IMR-90 (cell line): ENCODE measurements around the gene TMEM247. TPM values are rescaled to one million over a fixed set of nuclear protein-coding genes. Genes with fewer than 3 reads are reported as not detected.

Source experiments
- ATAC-seq: fragments of 200-7000 bp; cut with Tn5 transposase; 2 replicates; pipeline ENCODE4 v1.9.1; 2020; ENCODE audit warnings: low read depth, mild to moderate bottlenecking, moderate library complexity
- BruUV-seq: library from RNA; stranded (reverse); fragments of 400-500 nt; replicated peaks from 2 replicates; lab custom pipeline; 2021; lab: Mats Ljungman, UMichigan
- CTCF ChIA-PET: fragments of 300-600 bp; formaldehyde crosslinking; extraction: SDS; loops from one replicate; lab custom pipeline; 2021; ENCODE audit warnings: antibody characterized with exemption; lab: Yijun Ruan, JAX
- POLR2A ChIA-PET: fragments of 300-600 bp; sonication (Branson Sonifier 250); formaldehyde crosslinking; loops from one replicate; lab custom pipeline; 2022; ENCODE audit warnings: antibody characterized with exemption; ENCODE audit not compliant: unreplicated experiment; lab: Charles Lee
- DNase-seq: peaks from one replicate; pipeline ENCODE4 v3.0.0; 2013
- H2AFZ ChIP-seq: replicated peaks from 2 replicates; pipeline ENCODE3; 2013; ENCODE audit warnings: low read length, mild to moderate bottlenecking; ENCODE audit not compliant: poor library complexity
- H2AK5ac ChIP-seq: 2 replicates; pipeline ENCODE4 v1.6.1; 2013; ENCODE audit warnings: low read depth, low read length, inconsistent platforms
- H2AK9ac ChIP-seq: replicated peaks from 2 replicates; pipeline ENCODE3; 2013; ENCODE audit warnings: mild to moderate bottlenecking, low read depth, low read length, moderate library complexity; ENCODE audit not compliant: poor library complexity
- H2BK120ac ChIP-seq: 2 replicates; pipeline ENCODE4 v1.6.1; 2013; ENCODE audit warnings: low read depth, low read length, inconsistent platforms
- H2BK15ac ChIP-seq: 3 replicates; pipeline ENCODE4 v1.6.1; 2013; ENCODE audit warnings: low read depth, low read length, inconsistent platforms
- H2BK20ac ChIP-seq: 2 replicates; pipeline ENCODE4 v1.6.1; 2013; ENCODE audit warnings: low read depth, mild to moderate bottlenecking, inconsistent platforms, low read length, moderate library complexity
- H2BK5ac ChIP-seq: 2 replicates; pipeline ENCODE4 v1.6.1; 2013; ENCODE audit warnings: mild to moderate bottlenecking, low read depth, low read length, inconsistent platforms; ENCODE audit not compliant: poor library complexity, severe bottlenecking
- H3K14ac ChIP-seq: replicated peaks from 2 replicates; pipeline ENCODE4 v1.6.1; 2013; ENCODE audit warnings: low read depth, low read length, inconsistent platforms
- H3K18ac ChIP-seq: 2 replicates; pipeline ENCODE4 v1.6.1; 2013; ENCODE audit warnings: low read depth, low read length, control low read depth
- H3K23ac ChIP-seq: 2 replicates; pipeline ENCODE4 v1.6.1; 2013; ENCODE audit warnings: low read depth, low read length, inconsistent platforms
- H3K27ac ChIP-seq: 2 replicates; pipeline ENCODE4 v1.5.1; 2013; ENCODE audit warnings: mild to moderate bottlenecking, control low read depth, low read length; ENCODE audit not compliant: insufficient read depth
- H3K27me3 ChIP-seq: 2 replicates; pipeline ENCODE4 v1.6.1; 2013; ENCODE audit warnings: low read length; ENCODE audit not compliant: control insufficient read depth, insufficient read depth
- H3K36me3 ChIP-seq: 2 replicates; pipeline ENCODE4 v1.6.1; 2013; ENCODE audit warnings: low read length, mixed read lengths; ENCODE audit not compliant: control insufficient read depth, insufficient read depth
- H3K4ac ChIP-seq: 2 replicates; pipeline ENCODE4 v1.6.1; 2013; ENCODE audit warnings: low read depth, low read length, inconsistent platforms
- H3K4me1 ChIP-seq: 2 replicates; pipeline ENCODE4 v1.6.1; 2013; ENCODE audit warnings: low read length, mixed read lengths; ENCODE audit not compliant: control insufficient read depth, insufficient read depth
- H3K4me2 ChIP-seq: 2 replicates; pipeline ENCODE4 v1.6.1; 2013; ENCODE audit warnings: low read depth, mild to moderate bottlenecking, control low read depth, low read length, moderate library complexity
- H3K4me3 ChIP-seq: 2 replicates; pipeline ENCODE4 v1.5.1; 2013; ENCODE audit warnings: low read depth, mild to moderate bottlenecking, control low read depth, low read length, moderate library complexity; ENCODE audit not compliant: insufficient read depth
- H3K56ac ChIP-seq: 2 replicates; pipeline ENCODE4 v1.6.1; 2013; ENCODE audit warnings: low read length, inconsistent platforms; ENCODE audit not compliant: insufficient read depth; ENCODE audit errors: extremely low read depth
- H3K79me1 ChIP-seq, 2 experiments: 2 replicates each; pipeline ENCODE4 v1.6.1; 2013; ENCODE audit warnings: low read length in 2 of 2, inconsistent platforms in 1 of 2, low read depth in 1 of 2
- H3K9ac ChIP-seq: 2 replicates; pipeline ENCODE4 v1.6.1; 2013; ENCODE audit warnings: low read depth, low read length, control low read depth
- H3K9me1 ChIP-seq: 2 replicates; pipeline ENCODE4 v1.6.1; 2013; ENCODE audit warnings: low read length, inconsistent platforms; ENCODE audit not compliant: insufficient read depth
- H3K9me3 ChIP-seq: 2 replicates; pipeline ENCODE4 v1.6.1; 2013; ENCODE audit warnings: low read length; ENCODE audit not compliant: control insufficient read depth, insufficient read depth
- H4K20me1 ChIP-seq: 2 replicates; pipeline ENCODE4 v1.6.1; 2013; ENCODE audit warnings: low read length, inconsistent platforms; ENCODE audit not compliant: insufficient read depth
- H4K5ac ChIP-seq: 2 replicates; pipeline ENCODE4 v1.6.1; 2013; ENCODE audit warnings: mild to moderate bottlenecking, low read depth, low read length, control low read depth
- H4K8ac ChIP-seq, 2 experiments: 2 replicates each; pipeline ENCODE4 v1.6.1; 2013; ENCODE audit warnings: low read depth in 2 of 2, low read length in 2 of 2, control low read depth in 1 of 2, inconsistent platforms in 1 of 2
- H4K91ac ChIP-seq: 2 replicates; pipeline ENCODE4 v1.6.1; 2013; ENCODE audit warnings: low read depth, low read length, inconsistent platforms; ENCODE audit not compliant: insufficient read depth
- SMC3 ChIP-seq: fragments of 150-350 bp; IDR thresholded peaks from 2 replicates; pipeline ENCODE4 v1.6.1; 2016; ENCODE audit warnings: low read depth, mild to moderate bottlenecking, antibody characterized with exemption, low read length, moderate library complexity
- WGBS, 2 experiments: methylation state at CpG; one replicate each; pipeline versions ENCODE4 v1.1.5 to v1.1.7; 2013; ENCODE audit warnings: missing lambda C conversion rate in 2 of 2; ENCODE audit not compliant: insufficient read length in 1 of 2; ENCODE audit errors: extremely low coverage in 2 of 2; 5-methylcytosine and 5-hydroxymethylcytosine counted together
- dilution Hi-C: fragments of 300-500 bp; cut with HindIII; formaldehyde crosslinking; loops from one replicate; pipeline ENCODE4 v1.14.3; 2018; ENCODE audit warnings: low sequenced_read_pairs; ENCODE audit not compliant: unreplicated experiment
- in situ Hi-C: fragments of 300-500 bp; cut with MboI; formaldehyde crosslinking; loops from 3 replicates; pipeline ENCODE4 v1.14.3; 2019; ENCODE audit warnings: low sequenced_read_pairs, inconsistent platforms, mixed read lengths
- intact Hi-C: fragments of 100-400 bp; cut with micrococcal nuclease; formaldehyde crosslinking; loops from 2 replicates; pipeline ENCODE4 v1.10.0; 2022
- polyA plus RNA-seq, 3 experiments: library from polyadenylated mRNA; depleted of rRNA; stranded (reverse); fragments of >200 nt; gene quantifications; 2 replicates each; pipeline ENCODE4 v1.2.3, GENCODE V29; 2012; ENCODE audit warnings: low replicate concordance in 1 of 3
- total RNA-seq: library from RNA; depleted of rRNA; stranded (reverse); fragments of >200 nt; gene quantifications from 2 replicates; pipeline ENCODE4 v1.2.3, GENCODE V29; 2012
- TF ChIP-seq, protein P1 (sequence below): fragments of 150-350 bp; IDR thresholded peaks from 2 replicates; pipeline ENCODE4 v1.6.1; 2017; ENCODE audit warnings: mild to moderate bottlenecking, antibody characterized with exemption, low read length, low read depth

TMEM247 gene
- total and polyA plus RNA-seq, 2 of the 4 experiments (the other 2 are of a cell fraction): not detected

DNA sequence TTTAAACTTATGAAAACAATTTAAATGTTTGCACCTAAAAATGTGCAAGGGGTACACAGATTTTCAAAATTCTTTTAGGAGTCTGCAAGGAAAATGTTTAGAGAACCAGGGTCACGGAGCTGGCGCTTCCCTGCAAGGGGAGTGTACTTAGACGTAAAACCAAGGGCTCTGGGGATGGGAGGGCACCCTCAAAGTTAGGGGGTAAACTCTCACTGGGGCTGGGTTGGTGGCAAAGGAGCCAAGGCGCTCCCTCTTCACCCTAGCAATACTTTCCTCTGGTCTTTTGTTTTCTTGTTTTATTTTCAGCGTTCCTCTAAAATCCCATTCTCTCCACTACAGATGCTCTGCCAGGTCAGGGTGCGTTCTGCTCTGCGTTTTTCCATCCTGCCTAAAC, 20.0 kb downstream of the TMEM247 start:
- CTCF ChIA-PET: no interaction called here
- dilution Hi-C loops (no loop called here), intact Hi-C loops (no loop called here), in situ Hi-C loops (no loop called here)
- POLR2A ChIA-PET: no interaction called here
- Histone ChIP-seq H3K9me3 (no peaks in the 10 kb centered on the region), H2BK20ac (peak overlapping the region; percentile 39; the same call in 1 of the 2 replicates), H3K4me3 (peak overlapping the region; percentile 59), H4K91ac (peak overlapping the region; percentile 44), H3K18ac (no peak overlapping the region), H3K36me3 (no peaks in the 10 kb centered on the region), H3K9ac (peak overlapping the region; percentile 56), H2AK5ac (peak overlapping the region; percentile 56; the same call in 1 of the 2 replicates), H3K27ac (peak overlapping the region; percentile 58), H3K23ac (peak overlapping the region; percentile 91; the same call in 1 of the 2 replicates), H3K4me1 (peaks cover 7% of the 10 kb centered on the region), H2BK15ac (peak overlapping the region; percentile 29; the same call in 2 of the 3 replicates), H3K4me2 (peak overlapping the region; percentile 88), H3K9me1 (peaks cover 11% of the 10 kb centered on the region; the same call in 1 of the 2 replicates), H3K79me1 (peaks cover 0 to 4% of the 10 kb centered on the region in 2 experiments; a peak in 1 of 4 replicates), H4K8ac (peak overlapping the region; percentile 43 to 62; a peak in 2 of 4 replicates), H3K4ac (peak overlapping the region; percentile 85), H2BK5ac (peak overlapping the region; percentile 9), H4K5ac (peak overlapping the region; percentile 1; the same call in 1 of the 2 replicates), H3K27me3 (no peaks in the 10 kb centered on the region), H2AFZ (peak overlapping the region; percentile 87), H4K20me1 (no peaks in the 10 kb centered on the region), H2BK120ac (peak overlapping the region; percentile 79), H3K56ac (peak overlapping the region; percentile 61; the same call in 1 of the 2 replicates), H2AK9ac (peak overlapping the region; percentile 79), H3K14ac (peak overlapping the region; percentile 93)
- no TSS peak for BruUV-seq
- TF ChIP-seq SMC3: no peak
- TF ChIP-seq, protein P1, sequence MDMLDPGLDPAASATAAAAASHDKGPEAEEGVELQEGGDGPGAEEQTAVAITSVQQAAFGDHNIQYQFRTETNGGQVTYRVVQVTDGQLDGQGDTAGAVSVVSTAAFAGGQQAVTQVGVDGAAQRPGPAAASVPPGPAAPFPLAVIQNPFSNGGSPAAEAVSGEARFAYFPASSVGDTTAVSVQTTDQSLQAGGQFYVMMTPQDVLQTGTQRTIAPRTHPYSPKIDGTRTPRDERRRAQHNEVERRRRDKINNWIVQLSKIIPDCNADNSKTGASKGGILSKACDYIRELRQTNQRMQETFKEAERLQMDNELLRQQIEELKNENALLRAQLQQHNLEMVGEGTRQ: no peak
- DNase-seq (no peak), ATAC-seq (no peak; the same call in 1 of the 2 replicates)
- WGBS, 2 experiments: 6% methylated on average over 3 of the region's 7 CpGs; no CpG with 5 or more reads in 1 of the 2 experiments
